Mucosa of descending colon (tissue), 3 donors: ENCODE measurements around the gene KDM1B. TPM values are rescaled to one million over a fixed set of nuclear protein-coding genes. Genes with fewer than 3 reads are reported as not detected.

Source experiments
- ATAC-seq: fragments of 200-7000 bp; cut with Tn5 transposase; one replicate; pipeline ENCODE4 v1.9.1; 2020; ENCODE audit warnings: mild to moderate bottlenecking, moderate library complexity
- DNase-seq, 3 donors: peaks; one replicate each; pipeline ENCODE4 v3.0.0-alpha.2; 2020
- H3K36me3 ChIP-seq: fragments of 200-600 bp; one replicate; pipeline ENCODE4 v1.8.0; 2021; ENCODE audit warnings: low read depth, mild to moderate bottlenecking
- H3K4me1 ChIP-seq: fragments of 200-600 bp; one replicate; pipeline ENCODE4 v1.8.0; 2021; ENCODE audit warnings: low read depth, mild to moderate bottlenecking
- H3K4me3 ChIP-seq: fragments of 200-600 bp; one replicate; pipeline ENCODE4 v1.8.0; 2021; ENCODE audit warnings: mild to moderate bottlenecking
- H3K9me3 ChIP-seq: fragments of 200-600 bp; one replicate; pipeline ENCODE4 v1.8.0; 2021; ENCODE audit warnings: mild to moderate bottlenecking
- CTCF ChIP-seq: fragments of 200-600 bp; IDR thresholded peaks from one replicate; pipeline ENCODE4 v1.8.0; 2022; ENCODE audit warnings: antibody characterized with exemption, mild to moderate bottlenecking
- intact Hi-C, 2 donors: fragments of 100-400 bp; cut with DNase I in 1 of 2; cut with micrococcal nuclease in 1 of 2; formaldehyde crosslinking; loops; one replicate each; pipeline versions ENCODE4 v1.11.0 to v1.11.1; 2022; cut with DNase I, micrococcal nuclease
- total RNA-seq, 3 donors: library from RNA; stranded (reverse); fragmentation: NEBNext Ultra II Directional in 2 of 3; extraction: Animal tissue kit (Norgen Biotek cat#: 25700) in 2 of 3; gene quantifications; one replicate each; pipeline versions ENCODE4 v1.2.1 to v1.2.4, GENCODE V29; 2021 to 2023
- donor health status: DM: no; HTN: no; CAD: no; lungs with moderate emphysema.
- donor health status: DM: no; HTN: no; CAD: no.
- donor health status: DM: no; HTN: yes; CAD: no.

KDM1B gene
- total RNA-seq, 3 donors from 2014 or later = 34.6 to 47.4 (median 37.6) TPM

GRCh38 chr6:18260448-18261106, 105.4 kb downstream of the KDM1B start:
- peaks cover 4% of the 10 kb centered on the region for H3K36me3 ChIP-seq
- no peak overlapping the region for H3K4me3 ChIP-seq
- TF ChIP-seq CTCF = no peak
- intact Hi-C loops = no loop called here
- no peaks in the 10 kb centered on the region for H3K9me3 ChIP-seq
- no peak for DNase-seq
- ATAC-seq = no peak
- H3K4me1 ChIP-seq = peaks cover 14% of the 10 kb centered on the region

GRCh38 chr6:18261877-18262276, 106.7 kb downstream of the KDM1B start:
- peaks cover 14% of the 10 kb centered on the region for H3K4me1 ChIP-seq
- ATAC-seq (no peak), DNase-seq (no peak)
- no peaks in the 10 kb centered on the region for H3K9me3 ChIP-seq
- H3K4me3 ChIP-seq = no peak overlapping the region
- H3K36me3 ChIP-seq = peaks cover 4% of the 10 kb centered on the region
- TF ChIP-seq CTCF = no peak
- intact Hi-C loops = no loop called here

- TF ChIP-seq CTCF = no peak
- intact Hi-C loops = no loop called here
- H3K36me3 ChIP-seq = no peaks in the 10 kb centered on the region
- no peaks in the 10 kb centered on the region for H3K9me3 ChIP-seq
- peaks cover 14% of the 10 kb centered on the region for H3K4me1 ChIP-seq
- DNase-seq = peak in 1 of 3 donors; percentile 42
- H3K4me3 ChIP-seq = no peak overlapping the region
- ATAC-seq = peak; percentile 36
Observed at GRCh38 chr6:18262702-18263417, 107.6 kb downstream of the KDM1B start.

GRCh38 chr6:18263418-18264218, 108.4 kb downstream of the KDM1B start:
- no peak for TF ChIP-seq CTCF
- H3K9me3 ChIP-seq = no peaks in the 10 kb centered on the region
- H3K36me3 ChIP-seq = no peaks in the 10 kb centered on the region
- H3K4me3 ChIP-seq = peak overlapping the region; percentile 62
- H3K4me1 ChIP-seq = peaks cover 14% of the 10 kb centered on the region
- intact Hi-C loops = no loop called here
- peak in 1 of 3 donors; percentile 78 for DNase-seq
- no peak for ATAC-seq

GRCh38 chr6:18264219-18264922, 109.1 kb downstream of the KDM1B start, which contains the start of gene DEK:
Gene DEK, minus strand, starts transcription at chr6:18264530. Its CDS starts 543 bp downstream, at chr6:18263987.
- H3K4me1 ChIP-seq = peaks cover 14% of the 10 kb centered on the region
- no peaks in the 10 kb centered on the region for H3K9me3 ChIP-seq
- DNase-seq = peak; percentile 90 to 92 (median 92)
- intact Hi-C loops = no loop called here
- ATAC-seq = peak; percentile 83
- peak; percentile 55 for TF ChIP-seq CTCF
- no peaks in the 10 kb centered on the region for H3K36me3 ChIP-seq
- H3K4me3 ChIP-seq = peak within 1 kb of the TSS; percentile 62
